Right lobe of liver (tissue), 4 donors: ENCODE measurements around the gene AIFM1.

Experiments used
- CTCF ChIP-seq, 4 donors: fragments of 200-600 bp in 3 of 4; fragments of 450-650 bp in 1 of 4; IDR thresholded peaks; one replicate each; pipeline versions ENCODE4 v1.5.1 to v1.8.0; 2016 to 2022; ENCODE audit warnings: antibody characterized with exemption in 4 of 4, mild to moderate bottlenecking in 2 of 4
- POLR2A ChIP-seq: fragments of 450-650 bp; IDR thresholded peaks from one replicate; pipeline ENCODE4 v1.6.1; 2017; ENCODE audit warnings: antibody characterized with exemption, mild to moderate bottlenecking
- donor health status: DM: no; HTN: no; CAD: no.
- donor health status: DM: no; HTN: no; CAD: no.
- donor health status: DM: no; HTN: yes; CAD: no.

GRCh38 chrX:130095249-130096030 is 70.2 kb downstream of the AIFM1 start:
- no peak for TF ChIP-seq CTCF (IDR thresholded peaks at IDR 0.05)
- TF ChIP-seq POLR2A: no peak
